Vagina (tissue), 2 donors: ENCODE results near the gene OR2M2. TPM values are rescaled to one million over a fixed set of nuclear protein-coding genes. Genes with fewer than 3 reads are reported as not detected.

ENCODE experiments used
- DNase-seq, 2 donors: peaks; one replicate each; pipeline ENCODE4 v3.0.0-alpha.2; 2017; ENCODE audit errors: extremely low spot score in 2 of 2
- H3K27ac ChIP-seq: fragments of 200-600 bp; sonication (generic); one replicate; pipeline ENCODE4 v1.5.1; 2019
- H3K27me3 ChIP-seq: fragments of 200-600 bp; sonication (generic); one replicate; pipeline ENCODE4 v1.5.1; 2019
- H3K36me3 ChIP-seq, 2 donors: fragments of 200-600 bp; sonication (generic); one replicate each; pipeline ENCODE4 v1.5.1; 2017 to 2019
- H3K4me1 ChIP-seq: fragments of 200-600 bp; sonication (generic); one replicate; pipeline ENCODE4 v1.5.1; 2019
- H3K4me3 ChIP-seq, 2 donors: fragments of 200-600 bp; sonication (generic); 1 replicate in 1 of 2; 2 replicates in 1 of 2; pipeline ENCODE4 v1.5.1; 2016 to 2019
- H3K9me3 ChIP-seq: fragments of 200-600 bp; sonication (generic); one replicate; pipeline ENCODE4 v1.5.1; 2019
- POLR2A ChIP-seq, 2 donors: fragments of 450-650 bp; IDR thresholded peaks; one replicate each; pipeline ENCODE4 v1.6.1; 2017; ENCODE audit warnings: antibody characterized with exemption in 2 of 2, mild to moderate bottlenecking in 2 of 2, moderate library complexity in 2 of 2
- POLR2AphosphoS5 ChIP-seq, 2 donors: sonication (generic); formaldehyde crosslinking; IDR thresholded peaks; one replicate each; pipeline ENCODE4 v1.9.0; 2017; ENCODE audit warnings: antibody characterized with exemption in 2 of 2, mild to moderate bottlenecking in 2 of 2, low read depth in 1 of 2; ENCODE audit not compliant: insufficient read depth in 1 of 2
- intact Hi-C: fragments of 100-400 bp; cut with DNase I; formaldehyde crosslinking; loops from one replicate; pipeline ENCODE4 v1.15.1; 2023
- total RNA-seq: library from RNA; depleted of rRNA; stranded (reverse); fragments of >200 nt; gene quantifications from one replicate; pipeline ENCODE4 v1.2.3, GENCODE V29; 2016
- TF ChIP-seq, protein P1 (sequence below), 3 experiments: fragments of 450-650 bp in 2 of 3; fragments of 200-600 bp in 1 of 3; sonication (generic) in 1 of 3; IDR thresholded peaks; one replicate each; pipeline ENCODE4 v1.5.1; 2017 to 2019; ENCODE audit warnings: antibody characterized with exemption in 3 of 3, mild to moderate bottlenecking in 2 of 3, moderate library complexity in 2 of 3

Gene OR2M2, protein sequence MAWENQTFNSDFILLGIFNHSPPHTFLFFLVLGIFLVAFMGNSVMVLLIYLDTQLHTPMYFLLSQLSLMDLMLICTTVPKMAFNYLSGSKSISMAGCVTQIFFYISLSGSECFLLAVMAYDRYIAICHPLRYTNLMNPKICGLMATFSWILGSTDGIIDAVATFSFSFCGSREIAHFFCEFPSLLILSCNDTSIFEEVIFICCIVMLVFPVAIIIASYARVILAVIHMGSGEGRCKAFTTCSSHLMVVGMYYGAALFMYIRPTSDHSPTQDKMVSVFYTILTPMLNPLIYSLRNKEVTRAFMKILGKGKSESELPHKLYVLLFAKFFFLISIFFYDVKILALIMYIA
- not detected for total RNA-seq

DNA sequence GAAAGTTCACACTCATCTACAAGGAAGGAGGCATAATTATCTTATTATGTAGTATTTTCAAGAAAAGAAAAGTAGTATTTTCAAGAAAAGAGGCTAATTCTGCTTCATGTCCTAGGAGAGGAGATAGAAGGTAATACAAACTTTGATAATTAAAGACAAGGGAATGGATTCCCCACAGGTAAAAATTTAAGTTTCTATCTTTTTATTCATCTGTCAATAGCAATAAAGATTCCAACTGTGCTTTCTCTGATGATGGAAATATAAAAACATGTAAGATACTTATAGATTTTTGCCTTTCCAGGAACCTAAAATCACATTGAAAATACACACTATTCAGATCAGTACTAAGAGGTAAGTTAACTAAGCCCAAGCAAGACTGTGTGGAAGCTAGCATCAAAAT is at the start of gene OR2M2:
Gene OR2M2 (plus strand): TSS at position 301 of the 400 bp plus-strand sequence. CDS start 5,165 bp downstream, outside the sequence.
- no peaks in the 10 kb centered on the region for H3K4me1 ChIP-seq
- intact Hi-C loops, result no loop called here
- no peak for DNase-seq
- no peaks in the 10 kb centered on the region for H3K27me3 ChIP-seq
- no peak within 1 kb of the TSS for H3K4me3 ChIP-seq
- no peaks in the 10 kb centered on the region for H3K36me3 ChIP-seq
- TF ChIP-seq POLR2AphosphoS5 (IDR thresholded peaks at IDR 0.05; ENCODE audit: insufficient read depth in 1 of 2, low read depth in 1 of 2), result no peak
- TF ChIP-seq POLR2A (IDR thresholded peaks at IDR 0.05), result no peak
- TF ChIP-seq, protein P1, sequence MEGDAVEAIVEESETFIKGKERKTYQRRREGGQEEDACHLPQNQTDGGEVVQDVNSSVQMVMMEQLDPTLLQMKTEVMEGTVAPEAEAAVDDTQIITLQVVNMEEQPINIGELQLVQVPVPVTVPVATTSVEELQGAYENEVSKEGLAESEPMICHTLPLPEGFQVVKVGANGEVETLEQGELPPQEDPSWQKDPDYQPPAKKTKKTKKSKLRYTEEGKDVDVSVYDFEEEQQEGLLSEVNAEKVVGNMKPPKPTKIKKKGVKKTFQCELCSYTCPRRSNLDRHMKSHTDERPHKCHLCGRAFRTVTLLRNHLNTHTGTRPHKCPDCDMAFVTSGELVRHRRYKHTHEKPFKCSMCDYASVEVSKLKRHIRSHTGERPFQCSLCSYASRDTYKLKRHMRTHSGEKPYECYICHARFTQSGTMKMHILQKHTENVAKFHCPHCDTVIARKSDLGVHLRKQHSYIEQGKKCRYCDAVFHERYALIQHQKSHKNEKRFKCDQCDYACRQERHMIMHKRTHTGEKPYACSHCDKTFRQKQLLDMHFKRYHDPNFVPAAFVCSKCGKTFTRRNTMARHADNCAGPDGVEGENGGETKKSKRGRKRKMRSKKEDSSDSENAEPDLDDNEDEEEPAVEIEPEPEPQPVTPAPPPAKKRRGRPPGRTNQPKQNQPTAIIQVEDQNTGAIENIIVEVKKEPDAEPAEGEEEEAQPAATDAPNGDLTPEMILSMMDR (IDR thresholded peaks at IDR 0.05), result no peak
- H3K27ac ChIP-seq, result no peak within 1 kb of the TSS
- H3K9me3 ChIP-seq, result no peaks in the 10 kb centered on the region

DNA sequence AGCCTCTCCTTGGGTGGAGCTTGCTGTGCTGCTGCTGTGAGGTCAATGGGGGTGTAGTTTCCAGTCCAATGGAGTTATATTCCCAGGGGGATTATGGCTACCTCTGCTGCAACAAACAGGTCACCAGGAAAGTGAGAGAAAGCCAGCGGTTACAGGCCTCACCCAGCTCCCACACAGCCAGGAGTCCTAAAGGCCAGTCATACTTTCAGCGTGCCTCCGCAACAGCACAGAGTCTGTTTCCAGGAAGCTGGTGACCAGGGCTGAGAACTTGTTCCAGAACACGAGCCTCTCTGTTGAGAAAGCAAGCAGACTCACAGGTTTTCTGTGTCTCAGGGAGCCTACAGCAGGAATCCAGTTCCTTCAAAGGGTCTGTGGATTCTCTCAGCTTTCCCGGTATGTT is 47.0 kb upstream of the OR2M2 start:
- Histone ChIP-seq H3K9me3 (no peaks in the 10 kb centered on the region), H3K27me3 (no peaks in the 10 kb centered on the region), H3K27ac (no peak overlapping the region), H3K4me3 (no peak overlapping the region), H3K4me1 (no peaks in the 10 kb centered on the region), H3K36me3 (no peaks in the 10 kb centered on the region)
- no peak for DNase-seq
- intact Hi-C loops, result no loop called here
- TF ChIP-seq, protein P1 (IDR thresholded peaks at IDR 0.05), result no peak
- TF ChIP-seq POLR2A (IDR thresholded peaks at IDR 0.05) (no peak), POLR2AphosphoS5 (IDR thresholded peaks at IDR 0.05; ENCODE audit: insufficient read depth in 1 of 2, low read depth in 1 of 2) (no peak)

DNA sequence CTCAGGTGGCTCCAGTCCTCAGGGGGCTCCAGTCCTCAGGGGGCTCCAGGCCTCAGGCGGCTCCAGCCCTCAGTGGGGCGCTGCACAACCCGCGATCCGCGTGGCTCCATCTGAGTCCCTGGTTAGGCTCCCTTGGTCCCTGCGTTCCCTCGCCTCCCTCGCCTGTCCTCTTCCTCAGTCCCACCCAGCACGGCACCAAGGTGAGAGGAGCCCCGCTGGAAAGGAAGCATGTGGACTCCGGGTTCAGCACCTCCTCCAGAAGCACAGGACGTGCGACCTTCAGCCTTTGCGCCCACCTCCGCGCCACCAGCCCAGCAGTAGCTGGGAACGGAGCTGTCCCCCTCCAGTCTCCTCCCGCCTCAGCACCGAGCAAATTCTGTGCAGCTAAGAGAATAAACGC is 37.8 kb upstream of the OR2M2 start:
- no peaks in the 10 kb centered on the region for H3K27me3 ChIP-seq
- no peaks in the 10 kb centered on the region for H3K4me1 ChIP-seq
- H3K36me3 ChIP-seq, result no peaks in the 10 kb centered on the region
- DNase-seq, result no peak
- H3K9me3 ChIP-seq, result no peaks in the 10 kb centered on the region
- no peak overlapping the region for H3K27ac ChIP-seq
- intact Hi-C loops, result no loop called here
- TF ChIP-seq, protein P1 (IDR thresholded peaks at IDR 0.05), result no peak
- TF ChIP-seq POLR2AphosphoS5 (IDR thresholded peaks at IDR 0.05; ENCODE audit: insufficient read depth in 1 of 2, low read depth in 1 of 2) (no peak), POLR2A (IDR thresholded peaks at IDR 0.05) (no peak)
- H3K4me3 ChIP-seq, result no peak overlapping the region

DNA sequence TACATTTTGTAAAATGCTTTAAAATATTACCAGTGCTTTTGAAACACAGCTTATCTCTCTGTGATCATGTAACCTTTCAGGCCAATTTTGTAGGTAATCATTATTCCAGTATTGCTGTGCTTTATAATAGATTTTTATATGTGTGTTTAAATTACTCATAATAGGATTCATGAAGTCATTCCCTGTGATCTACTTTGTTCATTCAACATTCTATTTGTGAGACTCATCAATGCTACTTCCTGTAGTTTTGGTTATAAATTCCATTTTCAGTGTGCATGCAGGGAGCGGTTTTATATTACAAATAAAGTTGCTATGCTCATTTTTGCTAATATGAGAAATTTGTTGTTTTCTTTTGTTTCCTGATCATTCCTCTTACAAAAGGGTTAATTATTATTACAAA is 33.8 kb upstream of the OR2M2 start:
- H3K27me3 ChIP-seq, result no peaks in the 10 kb centered on the region

DNA sequence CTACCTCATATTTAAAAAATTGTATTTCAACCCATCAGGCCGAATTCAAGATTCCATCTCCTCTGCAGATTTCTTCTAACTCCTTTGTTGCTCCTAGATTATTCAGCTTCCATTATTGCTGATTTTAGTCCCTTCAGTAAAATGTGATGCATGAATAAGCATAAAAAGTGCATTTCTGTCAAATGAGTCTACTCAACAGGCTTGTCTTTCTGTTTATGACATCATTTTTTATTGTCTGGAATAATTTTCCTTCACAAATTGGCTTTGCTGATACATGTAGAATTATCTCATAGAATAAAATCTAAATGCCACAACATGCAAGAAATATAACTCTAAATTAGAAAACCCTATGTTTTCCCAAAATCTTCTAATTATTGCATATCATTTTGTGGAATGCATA is 31.3 kb upstream of the OR2M2 start:
- intact Hi-C loops, result no loop called here
- no peak for DNase-seq
- H3K27ac ChIP-seq, result no peak overlapping the region
- no peak overlapping the region for H3K4me3 ChIP-seq
- H3K4me1 ChIP-seq, result no peaks in the 10 kb centered on the region
- H3K9me3 ChIP-seq, result no peaks in the 10 kb centered on the region
- H3K36me3 ChIP-seq, result no peaks in the 10 kb centered on the region
- TF ChIP-seq POLR2A (IDR thresholded peaks at IDR 0.05) (no peak), POLR2AphosphoS5 (IDR thresholded peaks at IDR 0.05; ENCODE audit: insufficient read depth in 1 of 2, low read depth in 1 of 2) (no peak)
- TF ChIP-seq, protein P1 (IDR thresholded peaks at IDR 0.05), result no peak
- H3K27me3 ChIP-seq, result no peaks in the 10 kb centered on the region

More for the DNA sequence above, 33.8 kb upstream of the OR2M2 start:
- no peaks in the 10 kb centered on the region for H3K4me1 ChIP-seq
- H3K4me3 ChIP-seq, result no peak overlapping the region
- no peaks in the 10 kb centered on the region for H3K36me3 ChIP-seq
- H3K27ac ChIP-seq, result no peak overlapping the region
- DNase-seq, result no peak
- H3K9me3 ChIP-seq, result no peaks in the 10 kb centered on the region
- intact Hi-C loops, result no loop called here
- TF ChIP-seq POLR2A (IDR thresholded peaks at IDR 0.05) (no peak), POLR2AphosphoS5 (IDR thresholded peaks at IDR 0.05; ENCODE audit: insufficient read depth in 1 of 2, low read depth in 1 of 2) (no peak)
- TF ChIP-seq, protein P1 (IDR thresholded peaks at IDR 0.05), result no peak
